ENCODE measurements around the gene SUPT3H.
"Not testable (repeated sequence)": the region's sequence is repeated elsewhere in the genome, so short reads cannot be mapped to it uniquely, and the experiment has no call there.

Gene SUPT3H

DNA sequence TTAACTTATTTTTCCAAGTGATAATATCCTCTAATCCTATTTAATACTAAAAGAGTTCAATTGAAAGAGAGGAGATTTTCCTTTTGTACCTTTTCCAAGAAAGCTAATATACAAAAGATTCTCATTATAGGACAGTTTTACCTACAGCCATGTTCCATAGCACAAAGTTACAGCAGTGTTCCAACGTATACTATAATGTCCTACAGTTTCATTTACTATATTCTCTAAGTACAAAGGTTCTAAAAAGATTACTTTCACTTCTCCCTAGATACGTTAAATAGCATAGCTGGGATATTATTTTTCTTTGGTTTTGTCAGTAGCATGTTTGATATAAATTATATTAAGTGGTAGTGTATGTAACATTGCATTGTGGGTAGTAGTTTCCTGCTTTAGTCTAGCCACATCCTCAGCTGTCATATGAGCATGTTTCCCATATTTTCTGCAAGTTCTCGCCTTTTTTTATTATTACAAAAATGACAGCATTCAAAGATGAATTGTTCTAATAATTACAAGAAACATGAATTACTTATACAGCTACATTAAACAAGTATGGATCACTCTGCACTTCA is 54.0 kb downstream of the SUPT3H start:
- DNase-seq (ENCODE audit: low read depth) = no peak

- no peak for DNase-seq (ENCODE audit: low read depth)
These were observed 57.4 kb downstream of the SUPT3H start for GRCh38 chr6:45320349-45320748.

- no peak for DNase-seq (ENCODE audit: low read depth)
These were observed 63.6 kb downstream of the SUPT3H start for GRCh38 chr6:45314146-45314545.

DNA sequence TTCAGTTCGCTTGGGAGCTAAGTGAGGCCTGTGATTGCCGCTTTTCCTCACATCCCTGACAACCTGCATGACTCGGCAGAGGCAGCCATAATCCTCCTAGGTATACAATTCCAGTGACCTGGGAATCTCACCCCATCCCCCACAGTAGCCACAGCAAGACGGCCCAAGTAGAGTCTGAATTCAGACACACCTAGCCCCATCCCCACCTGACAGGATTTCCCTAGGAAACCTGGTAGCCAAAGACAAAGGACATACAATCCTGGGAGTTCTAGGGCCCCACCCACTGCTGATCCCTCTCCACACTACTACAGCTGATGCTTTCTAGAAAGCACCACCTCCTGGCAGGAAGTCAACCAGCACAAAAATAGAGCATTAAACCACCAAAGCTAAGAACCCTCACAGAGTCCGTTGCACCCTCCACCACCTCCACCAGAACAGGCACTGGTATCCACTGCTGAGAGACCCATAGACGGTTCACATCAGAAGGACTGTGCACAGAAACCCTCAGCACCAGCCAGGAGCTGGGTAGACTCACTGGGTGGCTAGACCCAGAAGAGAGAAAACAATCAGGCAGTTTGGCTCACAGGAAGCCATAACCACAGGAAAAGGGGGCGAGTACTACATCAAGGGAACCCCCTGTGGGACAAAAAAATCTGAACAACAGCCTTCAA is 67.5 kb downstream of the SUPT3H start:
- DNase-seq (ENCODE audit: low read depth) = no peak

DNA sequence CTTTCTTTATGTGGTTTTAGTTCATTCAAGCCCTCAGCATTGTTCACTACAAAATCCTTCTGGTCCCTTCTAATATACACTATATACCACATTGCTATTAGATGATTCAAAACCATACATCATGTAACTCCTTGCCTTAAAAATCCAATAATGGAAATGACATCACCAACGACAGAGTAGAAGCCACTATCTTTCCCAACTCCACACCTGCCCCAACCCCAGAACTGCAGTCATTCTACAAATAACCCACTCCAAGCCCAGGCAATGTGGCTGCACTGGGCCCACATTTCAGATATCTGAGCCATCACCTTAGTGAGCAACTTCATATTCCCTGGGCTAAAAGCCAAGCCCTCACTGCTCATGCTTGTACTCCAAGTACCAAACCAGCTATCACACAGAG is 72.2 kb downstream of the SUPT3H start:
- peak; percentile 3 for DNase-seq (ENCODE audit: low read depth)

GRCh38 chr6:45302832-45303231 is 74.9 kb downstream of the SUPT3H start:
- DNase-seq (ENCODE audit: low read depth) = no peak

- no peak for DNase-seq (ENCODE audit: low read depth)
These were observed 76.2 kb downstream of the SUPT3H start for GRCh38 chr6:45301348-45302142.

DNA sequence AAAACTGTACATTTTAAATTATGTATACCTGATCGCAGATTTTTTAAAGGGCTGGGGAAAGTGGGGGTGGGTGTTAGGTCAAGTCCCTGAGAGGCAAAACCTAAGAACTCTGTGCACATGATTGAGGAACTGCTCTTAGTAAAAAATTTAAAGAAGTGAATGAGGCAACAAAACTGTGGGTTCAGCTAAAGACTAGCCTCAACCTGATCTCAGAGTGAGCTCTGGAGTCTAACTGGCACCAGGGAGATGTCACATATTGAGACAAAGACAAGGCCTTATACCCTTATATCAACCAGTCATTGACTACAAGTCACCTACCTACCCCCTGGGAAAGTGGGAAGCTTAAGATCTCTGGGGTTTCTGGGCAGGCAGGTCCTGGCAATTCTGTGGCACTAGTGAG is 77.0 kb downstream of the SUPT3H start:
- no peak for DNase-seq (ENCODE audit: low read depth)

DNA sequence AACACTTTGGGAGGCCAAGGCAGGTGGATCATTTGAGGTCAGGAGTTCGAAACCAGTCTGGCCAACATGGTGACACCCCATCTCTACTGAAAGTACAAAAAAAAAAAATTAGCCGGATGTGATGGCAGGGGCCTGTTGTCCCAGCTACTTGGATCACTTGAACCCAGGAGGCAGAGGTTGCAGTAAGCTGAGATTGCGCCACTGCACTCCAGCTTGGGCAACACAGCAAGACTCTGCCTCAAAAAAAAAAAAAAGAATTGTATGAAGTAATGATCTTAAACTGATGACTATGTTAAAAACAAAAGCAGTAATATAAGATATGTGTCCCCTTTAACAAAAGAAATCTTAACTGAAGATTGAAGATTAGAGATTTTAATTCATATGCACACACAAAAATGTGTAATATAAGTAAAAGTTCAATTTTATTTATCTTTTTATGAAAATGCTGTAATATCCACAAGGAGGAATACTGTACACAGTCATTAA is 78.6 kb downstream of the SUPT3H start:
- DNase-seq (ENCODE audit: low read depth) = no peak

DNA sequence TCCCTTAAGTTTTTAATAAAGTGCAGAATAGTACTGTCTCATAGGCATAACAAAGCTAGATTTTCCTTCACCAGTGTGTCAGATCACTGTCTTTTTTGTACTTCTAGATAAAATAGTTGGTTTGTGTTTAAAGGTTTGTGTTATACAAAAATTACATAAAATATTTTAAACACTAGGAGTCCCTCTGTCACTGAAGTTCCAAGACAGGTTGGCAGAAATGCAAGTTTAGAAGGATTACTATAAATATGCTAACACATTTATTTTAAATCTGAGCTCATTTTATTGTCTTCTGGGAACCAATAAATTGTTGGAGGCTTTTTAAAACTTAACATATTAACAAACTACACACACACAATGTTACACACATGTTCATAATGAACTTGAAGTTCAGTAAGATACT is 80.4 kb downstream of the SUPT3H start:
- no peak for DNase-seq (ENCODE audit: low read depth)

GRCh38 chr6:45294065-45294701 is 83.6 kb downstream of the SUPT3H start:
- DNase-seq (ENCODE audit: low read depth) = not testable (repeated sequence)

DNA sequence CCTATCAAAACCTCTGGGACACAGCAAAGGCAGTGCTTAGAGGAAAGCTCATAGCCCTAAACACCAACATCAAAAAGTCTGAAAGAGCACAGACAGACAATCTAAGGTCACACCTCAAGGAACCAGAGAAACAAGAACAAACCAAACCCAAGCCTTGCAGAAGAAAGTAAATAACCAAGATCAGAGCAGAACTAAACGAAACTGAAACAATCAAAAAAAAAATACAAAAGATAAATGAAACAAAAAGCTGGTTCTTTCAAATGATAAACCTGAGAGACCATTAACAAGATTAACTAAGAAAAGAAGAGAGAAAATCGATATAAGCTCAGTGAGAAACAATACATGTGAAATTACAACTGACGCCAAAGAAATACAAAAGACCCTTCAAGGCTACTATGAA is 84.4 kb downstream of the SUPT3H start:
- no peak for DNase-seq (ENCODE audit: low read depth)

GRCh38 chr6:45289751-45290514 is 87.8 kb downstream of the SUPT3H start:
- no peak for DNase-seq (ENCODE audit: low read depth)

DNA sequence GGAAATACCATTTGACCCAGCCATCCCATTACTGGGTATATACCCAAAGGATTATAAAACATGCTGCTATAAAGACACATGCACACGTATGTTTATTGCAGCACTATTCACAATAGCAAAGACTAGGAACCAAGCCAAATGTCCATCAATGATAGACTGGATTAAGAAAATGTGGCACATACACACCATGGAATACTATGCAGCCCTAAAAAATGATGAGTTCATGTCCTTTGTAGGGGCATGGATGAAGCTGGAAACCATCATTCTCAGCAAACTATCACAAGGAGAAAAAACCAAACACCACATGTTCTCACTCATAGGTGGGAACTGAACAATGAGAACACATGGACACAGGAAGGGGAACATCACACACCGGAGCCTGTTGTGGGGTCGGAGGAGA is 91.0 kb downstream of the SUPT3H start:
- not testable (repeated sequence) for DNase-seq (ENCODE audit: low read depth)

DNA sequence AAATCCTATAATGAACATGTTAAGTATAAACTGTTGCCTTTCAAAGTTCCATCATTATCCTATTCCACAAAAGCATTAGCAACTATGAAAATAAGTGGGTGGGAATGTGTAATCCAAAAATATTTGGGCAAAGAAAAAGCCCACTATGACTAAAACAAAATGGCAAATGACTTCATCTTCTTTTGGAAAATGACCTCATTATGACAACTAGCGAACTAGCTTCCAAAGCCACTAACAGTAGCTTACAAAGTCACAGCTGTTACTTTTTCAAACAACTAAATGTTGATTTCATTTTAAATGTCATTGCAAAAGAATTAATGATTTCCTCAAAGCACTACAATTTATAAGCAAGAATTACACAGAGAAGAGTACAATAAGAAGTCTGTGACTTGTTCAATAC is 99.4 kb downstream of the SUPT3H start:
- no peak for DNase-seq (ENCODE audit: low read depth)

DNA sequence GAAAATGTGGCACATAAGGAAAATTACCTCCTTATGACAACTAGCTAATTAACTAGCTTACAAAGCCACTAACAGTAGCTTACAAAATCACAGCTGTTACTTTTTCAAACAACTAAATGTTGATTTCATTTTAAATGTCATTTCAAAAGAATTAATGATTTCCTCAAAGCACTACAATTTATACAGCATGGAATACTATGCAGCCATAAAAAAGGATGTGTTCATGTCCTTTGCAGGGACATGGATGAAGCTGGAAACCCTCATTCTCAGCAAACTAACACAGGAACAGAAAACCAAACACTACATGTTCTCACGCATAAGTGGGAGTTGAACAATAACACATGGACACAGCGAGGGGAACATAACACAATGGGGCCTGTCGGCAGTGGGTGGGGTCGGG is 100.0 kb downstream of the SUPT3H start:
- not testable (repeated sequence) for DNase-seq (ENCODE audit: low read depth)

DNA sequence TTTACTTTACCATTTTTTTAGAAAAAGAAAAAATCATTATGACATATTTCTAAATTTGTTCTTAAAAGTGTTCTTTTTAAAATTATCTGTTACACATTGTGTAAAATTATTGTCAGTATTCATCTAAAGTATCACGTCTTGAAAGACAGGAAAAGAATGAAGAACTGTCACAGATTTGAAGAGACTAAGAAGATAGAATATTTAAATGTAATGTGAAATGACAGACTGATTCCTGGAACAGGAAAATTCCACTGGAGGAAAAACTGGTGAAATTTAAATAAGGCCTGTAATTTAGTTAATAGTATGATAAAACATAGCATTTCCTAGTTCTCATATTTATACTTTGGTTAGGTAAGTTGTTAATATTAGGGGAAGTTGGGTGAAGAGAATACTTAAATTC is 102.4 kb downstream of the SUPT3H start:
- no peak for DNase-seq (ENCODE audit: low read depth)

DNA sequence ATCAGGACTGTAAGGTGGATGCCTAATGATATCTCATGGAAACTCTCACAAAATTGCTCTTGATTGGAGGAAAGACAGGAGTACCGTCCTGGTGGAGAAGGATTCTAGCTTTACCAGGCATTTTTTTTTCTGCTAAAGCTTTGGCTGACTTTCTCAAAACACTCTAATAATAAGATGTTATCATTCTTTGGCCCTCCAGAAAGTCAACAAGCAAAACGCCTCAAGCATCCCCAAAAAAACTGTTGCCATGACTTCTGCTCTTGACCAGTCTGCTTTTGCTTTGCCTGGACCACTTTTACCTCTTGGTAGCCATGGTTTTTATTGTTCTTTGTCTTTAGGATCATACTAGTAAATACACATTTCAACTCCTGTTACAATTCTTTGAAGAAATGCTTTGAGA is 105.1 kb downstream of the SUPT3H start:
- no peak for DNase-seq (ENCODE audit: low read depth)

GRCh38 chr6:45265246-45265645 is 112.5 kb downstream of the SUPT3H start:
- peak; percentile 11 for DNase-seq (ENCODE audit: low read depth)

DNA sequence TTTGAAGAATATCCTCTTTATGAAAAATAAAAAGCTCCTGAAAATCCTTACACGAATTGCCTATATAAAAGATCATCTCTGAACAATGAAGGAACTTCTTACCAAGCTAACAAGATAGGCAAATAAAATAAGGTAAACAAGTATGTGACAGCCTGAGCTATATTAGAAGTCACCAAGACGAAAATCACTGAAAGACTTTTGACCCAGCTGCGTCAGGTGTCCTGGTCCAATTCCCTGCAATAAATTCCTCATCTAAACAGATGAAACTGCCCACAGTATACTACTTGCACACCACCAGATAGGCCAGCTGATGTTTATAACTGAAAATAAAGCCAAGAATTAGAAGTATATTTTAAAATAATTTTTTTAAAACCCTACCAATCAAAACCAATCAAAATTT is 117.0 kb downstream of the SUPT3H start:
- no peak for DNase-seq (ENCODE audit: low read depth)

DNA sequence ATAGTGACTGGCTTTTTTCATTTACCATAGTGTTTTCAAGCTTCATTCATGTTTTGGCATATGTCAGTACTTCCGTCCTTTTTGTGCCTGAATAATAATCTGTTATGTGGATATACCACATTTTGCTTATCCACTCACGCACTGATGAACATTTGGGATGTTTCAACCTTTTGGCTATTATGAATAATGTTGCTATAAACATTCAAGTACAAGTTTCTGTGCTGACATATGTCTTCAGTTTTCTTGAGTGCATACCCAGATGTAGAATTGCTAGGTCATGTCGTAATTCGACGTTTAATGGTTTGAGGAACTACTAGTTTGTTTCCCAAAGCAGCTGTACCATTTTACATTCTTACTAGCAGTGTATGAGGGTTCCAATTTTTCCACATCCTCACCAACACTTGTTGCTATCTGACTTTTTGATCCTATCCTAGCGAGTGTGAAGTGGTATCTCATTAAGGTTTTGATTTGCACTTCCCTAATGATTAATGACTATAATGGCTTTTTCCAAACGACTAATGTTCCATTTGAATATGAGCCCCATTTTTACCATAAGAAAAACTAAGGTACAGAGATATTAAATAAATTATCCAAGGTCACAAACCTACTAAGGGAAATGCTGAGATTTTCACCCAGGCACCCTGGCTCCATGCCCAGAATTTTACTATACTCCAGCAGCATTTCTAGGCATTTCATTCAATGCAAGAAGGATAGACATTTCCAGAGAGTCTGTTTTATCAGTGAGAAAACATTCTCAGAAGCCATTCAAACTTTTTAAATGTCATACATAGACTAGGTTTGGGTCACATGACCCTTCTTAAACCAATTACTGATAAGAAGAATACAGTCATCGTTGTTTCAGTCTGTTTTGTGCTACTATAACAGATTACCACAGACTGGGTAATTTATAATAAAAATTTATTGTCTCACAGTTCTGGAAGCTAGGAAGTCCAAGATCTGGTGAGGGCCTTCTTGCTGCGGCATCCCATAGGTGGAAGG is 120.7 kb downstream of the SUPT3H start:
- DNase-seq (ENCODE audit: low read depth) = no peak
